GM18909 (cell line): ENCODE results near the gene TBX2.
"Not testable (repeated sequence)": the region's sequence is repeated elsewhere in the genome, so short reads cannot be mapped to it uniquely, and the experiment has no call there.

Experiments
- ATAC-seq: cut with Tn5 transposase; IDR thresholded peaks from one replicate; pipeline ENCODE4 v1.9.1; 2021; ENCODE audit warnings: mild to moderate bottlenecking; ENCODE audit not compliant: unreplicated experiment, poor library complexity

Gene TBX2

GRCh38 chr17:61399131-61400065 lies at the start of gene TBX2:
TBX2 (plus strand) TSS chr17:61399843; CDS start chr17:61400177, 334 bp downstream.
- ATAC-seq = no peak

GRCh38 chr17:61351745-61352407 lies 47.8 kb upstream of the TBX2 start:
- ATAC-seq = no peak

GRCh38 chr17:61352408-61352770 lies 47.3 kb upstream of the TBX2 start:
- ATAC-seq = no peak

GRCh38 chr17:61352781-61353491 lies 46.7 kb upstream of the TBX2 start:
- no peak for ATAC-seq

- ATAC-seq = no peak
Measured at GRCh38 chr17:61353615-61354014, 46.0 kb upstream of the TBX2 start.

GRCh38 chr17:61354895-61355874 lies 44.5 kb upstream of the TBX2 start:
- no peak for ATAC-seq

GRCh38 chr17:61357061-61357460 lies 42.6 kb upstream of the TBX2 start:
- not testable (repeated sequence) for ATAC-seq

- ATAC-seq = not testable (repeated sequence)
Measured at GRCh38 chr17:61359513-61359912, 40.1 kb upstream of the TBX2 start.

- ATAC-seq = no peak
Measured at GRCh38 chr17:61360318-61360943, 39.2 kb upstream of the TBX2 start.

GRCh38 chr17:61361084-61361483 lies 38.6 kb upstream of the TBX2 start:
- no peak for ATAC-seq

GRCh38 chr17:61362396-61362795 lies 37.2 kb upstream of the TBX2 start:
- ATAC-seq = no peak

- ATAC-seq = no peak
Measured at GRCh38 chr17:61362852-61363600, 36.6 kb upstream of the TBX2 start.

GRCh38 chr17:61363601-61364462 lies 35.8 kb upstream of the TBX2 start:
- no peak for ATAC-seq

- ATAC-seq = no peak
Measured at GRCh38 chr17:61364463-61364846, 35.2 kb upstream of the TBX2 start.

- no peak for ATAC-seq
Measured at GRCh38 chr17:61366076-61366714, 33.4 kb upstream of the TBX2 start.

- no peak for ATAC-seq
Measured at GRCh38 chr17:61366715-61367413, 32.8 kb upstream of the TBX2 start.
